Heart left ventricle (tissue), 13 donors: Measurements from ENCODE around the gene ACCSL.

Source experiments
- POLR2A ChIP-seq, 2 donors: fragments of 450-650 bp; IDR thresholded peaks; one replicate each; pipeline ENCODE4 v1.6.1; 2017; ENCODE audit warnings: antibody characterized with exemption in 2 of 2, mild to moderate bottlenecking in 2 of 2, moderate library complexity in 2 of 2
- TF ChIP-seq, protein P1 (sequence below), 12 donors: fragments of 200-600 bp; sonication (generic) in 4 of 12; IDR thresholded peaks; one replicate each; pipeline versions ENCODE4 v1.5.0 to v1.8.0; 2018 to 2022; ENCODE audit warnings: antibody characterized with exemption in 12 of 12, mild to moderate bottlenecking in 5 of 12
- donor health status: ischemic (EF 13 %, LVEDD 7.1; RV severe dilation, severe dysfunction).
- donor health status: DM: no; HTN: yes; CAD: no.
- donor health status: DM: no; HTN: no; CAD: no.
- donor health status: ischemic (EF 25% LVEDD 6.9; RV normal size, moderate dysfunction).
- donor health status: ischemic (EF 25% LVEDD 5.7; RV mildly dilated, moderate dysfunction).
- donor health status: ischemic (EF 35%, LVEDD 5.7; RV mildly dilated, moderate dysfunction).
- donor health status: nonischemic (EF 11% LVEDD 7.7; RV severe dilation, severe dysfunction).
- donor health status: DM: yes; HTN: yes; CAD: no.
- donor health status: PGD.
- donor health status: ischemic (EF 29% LVEDD 5.4; RV normal size, mild dysfunction).
- donor health status: nonischemic (EF 23%, LVEDD 6.1; RV moderate dilation, normal function).

- TF ChIP-seq, protein P1, sequence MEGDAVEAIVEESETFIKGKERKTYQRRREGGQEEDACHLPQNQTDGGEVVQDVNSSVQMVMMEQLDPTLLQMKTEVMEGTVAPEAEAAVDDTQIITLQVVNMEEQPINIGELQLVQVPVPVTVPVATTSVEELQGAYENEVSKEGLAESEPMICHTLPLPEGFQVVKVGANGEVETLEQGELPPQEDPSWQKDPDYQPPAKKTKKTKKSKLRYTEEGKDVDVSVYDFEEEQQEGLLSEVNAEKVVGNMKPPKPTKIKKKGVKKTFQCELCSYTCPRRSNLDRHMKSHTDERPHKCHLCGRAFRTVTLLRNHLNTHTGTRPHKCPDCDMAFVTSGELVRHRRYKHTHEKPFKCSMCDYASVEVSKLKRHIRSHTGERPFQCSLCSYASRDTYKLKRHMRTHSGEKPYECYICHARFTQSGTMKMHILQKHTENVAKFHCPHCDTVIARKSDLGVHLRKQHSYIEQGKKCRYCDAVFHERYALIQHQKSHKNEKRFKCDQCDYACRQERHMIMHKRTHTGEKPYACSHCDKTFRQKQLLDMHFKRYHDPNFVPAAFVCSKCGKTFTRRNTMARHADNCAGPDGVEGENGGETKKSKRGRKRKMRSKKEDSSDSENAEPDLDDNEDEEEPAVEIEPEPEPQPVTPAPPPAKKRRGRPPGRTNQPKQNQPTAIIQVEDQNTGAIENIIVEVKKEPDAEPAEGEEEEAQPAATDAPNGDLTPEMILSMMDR (IDR thresholded peaks at IDR 0.05) = no peak
- TF ChIP-seq POLR2A (IDR thresholded peaks at IDR 0.05) = no peak
Measured at GRCh38 chr11:44085330-44085729, 37.5 kb downstream of the ACCSL start.
